HEK293 (cell line): ENCODE data around the gene IL18.

Source experiments
- CTCF ChIA-PET: fragments of 350-600 bp; formaldehyde crosslinking; extraction: SDS; loops from one replicate; lab custom pipeline; 2021; ENCODE audit warnings: antibody characterized with exemption; lab: Yijun Ruan, JAX
- POLR2A ChIA-PET: fragments of 300-600 bp; formaldehyde crosslinking; extraction: SDS; loops from one replicate; lab custom pipeline; 2020; ENCODE audit warnings: antibody characterized with exemption, inconsistent platforms; lab: Yijun Ruan, JAX
- H3K27ac ChIP-seq: fragments of 200-500 bp; sonication (Bioruptor generic); 2 replicates; pipeline ENCODE4 v1.5.1; 2014; ENCODE audit warnings: low read depth, low read length, control low read depth, inconsistent platforms; ENCODE audit errors: extremely low read depth
- H3K36me3 ChIP-seq, 2 experiments: fragments of 200-500 bp in 1 of 2; sonication (Bioruptor generic) in 1 of 2; 1 replicate in 1 of 2; 2 replicates in 1 of 2; pipeline ENCODE4 v1.5.1; 2014 to 2017; ENCODE audit warnings: inconsistent platforms in 2 of 2, low read length in 2 of 2; ENCODE audit not compliant: control insufficient read depth in 2 of 2, insufficient read depth in 1 of 2
- H3K4me1 ChIP-seq: fragments of 200-500 bp; sonication (Bioruptor generic); 2 replicates; pipeline ENCODE4 v1.5.1; 2014; ENCODE audit warnings: mild to moderate bottlenecking, low read length, inconsistent platforms; ENCODE audit not compliant: control insufficient read depth, insufficient read depth
- H3K4me3 ChIP-seq: 2 replicates; pipeline ENCODE4 v1.5.1; 2011; ENCODE audit warnings: low read depth, mild to moderate bottlenecking, control low read depth, low read length, moderate library complexity
- H3K9me3 ChIP-seq: fragments of 200-500 bp; sonication (Bioruptor generic); 2 replicates; pipeline ENCODE4 v1.5.1; 2014; ENCODE audit warnings: low read depth, low read length, inconsistent platforms; ENCODE audit not compliant: control insufficient read depth, insufficient read depth
- BCL11B ChIP-seq: fragments of 450-650 bp; formaldehyde crosslinking; IDR thresholded peaks from 2 replicates; pipeline ENCODE4 v1.5.1; 2016; ENCODE audit warnings: low read depth, missing biosample characterization, missing genetic modification characterization
- BCL6B ChIP-seq: fragments of 450-650 bp; formaldehyde crosslinking; IDR thresholded peaks from 2 replicates; pipeline ENCODE4 v1.5.1; 2017; ENCODE audit warnings: missing biosample characterization, missing genetic modification characterization
- ELK4 ChIP-seq: IDR thresholded peaks from 2 replicates; pipeline ENCODE4 v1.6.1; 2011; ENCODE audit warnings: mild to moderate bottlenecking, low read depth, low read length, borderline replicate concordance
- FEZF1 ChIP-seq: fragments of 450-650 bp; formaldehyde crosslinking; IDR thresholded peaks from 2 replicates; pipeline ENCODE4 v1.5.1; 2016; ENCODE audit warnings: missing biosample characterization, missing genetic modification characterization
- HOXA7 ChIP-seq: sonication (generic); formaldehyde crosslinking; IDR thresholded peaks from 2 replicates; pipeline ENCODE4 v1.8.1; 2022; ENCODE audit warnings: missing genetic modification reagents, borderline replicate concordance
- KLF8 ChIP-seq: fragments of 450-650 bp; formaldehyde crosslinking; IDR thresholded peaks from 2 replicates; pipeline ENCODE4 v1.5.1; 2016; ENCODE audit warnings: missing biosample characterization, missing genetic modification characterization
- ZBTB11 ChIP-seq: fragments of 450-650 bp; formaldehyde crosslinking; conservative IDR thresholded peaks from 2 replicates; pipeline ENCODE4 v1.5.1; 2016; ENCODE audit warnings: low read depth, missing biosample characterization, missing genetic modification characterization
- ZNF10 ChIP-seq: fragments of 450-650 bp; formaldehyde crosslinking; IDR thresholded peaks from 2 replicates; pipeline ENCODE4 v1.5.1; 2017; ENCODE audit warnings: missing biosample characterization, missing genetic modification characterization
- ZNF148 ChIP-seq: fragments of 450-650 bp; formaldehyde crosslinking; IDR thresholded peaks from 2 replicates; pipeline ENCODE4 v1.5.0; 2017; ENCODE audit warnings: missing biosample characterization, missing genetic modification characterization, borderline replicate concordance
- ZNF571 ChIP-seq: fragments of 450-650 bp; formaldehyde crosslinking; IDR thresholded peaks from 2 replicates; pipeline ENCODE4 v1.5.0; 2017; ENCODE audit warnings: missing biosample characterization, missing genetic modification characterization
- ZNF596 ChIP-seq: fragments of 450-650 bp; IDR thresholded peaks from 2 replicates; pipeline ENCODE4 v1.5.0; 2018; ENCODE audit warnings: missing biosample characterization, mild to moderate bottlenecking, missing genetic modification characterization, moderate library complexity
- ZNF645 ChIP-seq: fragments of 450-650 bp; formaldehyde crosslinking; IDR thresholded peaks from 2 replicates; pipeline ENCODE4; 2016; ENCODE audit warnings: missing biosample characterization, missing genetic modification characterization
- ZNF658 ChIP-seq: fragments of 450-650 bp; formaldehyde crosslinking; IDR thresholded peaks from 2 replicates; pipeline ENCODE4; 2016; ENCODE audit warnings: missing biosample characterization, missing genetic modification characterization
- ZNF792 ChIP-seq: fragments of 450-650 bp; formaldehyde crosslinking; IDR thresholded peaks from 2 replicates; pipeline ENCODE4 v1.5.1; 2016; ENCODE audit warnings: missing biosample characterization, missing genetic modification characterization

The IL18 gene

GRCh38 chr11:112123129-112123528, 40.8 kb downstream of the IL18 start:
- Histone ChIP-seq H3K36me3 (no peaks in the 10 kb centered on the region), H3K4me3 (no peak overlapping the region), H3K4me1 (peaks cover 3% of the 10 kb centered on the region; the same call in 1 of the 2 replicates), H3K27ac (no peak overlapping the region), H3K9me3 (no peaks in the 10 kb centered on the region)
- TF ChIP-seq ELK4, result no peak
- no peak for TF ChIP-seq ZNF10 (tag by site-specific recombination)
- TF ChIP-seq ZNF571, result no peak
- TF ChIP-seq BCL6B (tag by site-specific recombination), result no peak
- no peak for TF ChIP-seq ZNF792 (tag by site-specific recombination)
- TF ChIP-seq ZNF596 (tag by site-specific recombination), result no peak
- TF ChIP-seq KLF8 (tag by site-specific recombination), result no peak
- no peak for TF ChIP-seq ZNF148 (tag by site-specific recombination)
- TF ChIP-seq HOXA7 (CRISPR knock-in tag), result no peak
- no peak for TF ChIP-seq ZBTB11 (tag by site-specific recombination)
- ChIA-PET POLR2A (no interaction called here), CTCF (interaction anchor here (2.0 to 2.4 kb wide), 2 partner anchors 10 to 157 kb away, joined by 7 to 19 read pairs; no protein-coding TSS in a partner anchor)

GRCh38 chr11:112121981-112122615, 41.8 kb downstream of the IL18 start:
- ChIA-PET CTCF (interaction anchor here (0.6 to 2.4 kb wide), 7 partner anchors 9 to 1071 kb away, joined by 3 to 19 read pairs (median 6); partner anchors contain the start of gene BCO2), POLR2A (no interaction called here)
- H3K9me3 ChIP-seq, result no peaks in the 10 kb centered on the region
- peaks cover 3% of the 10 kb centered on the region; the same call in 1 of the 2 replicates for H3K4me1 ChIP-seq
- no peak overlapping the region for H3K4me3 ChIP-seq
- H3K27ac ChIP-seq, result no peak overlapping the region
- no peaks in the 10 kb centered on the region for H3K36me3 ChIP-seq
- no peak for TF ChIP-seq ZNF658 (tag by site-specific recombination)
- no peak for TF ChIP-seq BCL11B (tag by site-specific recombination)
- TF ChIP-seq ZNF645 (tag by site-specific recombination), result no peak
- no peak for TF ChIP-seq FEZF1 (tag by site-specific recombination)
